GM10266 (cell line): ENCODE data around the gene TRIM69.
"Not testable (repeated sequence)": the region's sequence is repeated elsewhere in the genome, so short reads cannot be mapped to it uniquely, and the experiment has no call there.

Experiments
- DNase-seq: peaks from one replicate; pipeline ENCODE4 v3.0.0; 2012; ENCODE audit errors: extremely low spot score
- TF ChIP-seq, protein P1 (sequence below): IDR thresholded peaks from 2 replicates; pipeline ENCODE4 v1.5.1; 2012; ENCODE audit warnings: mild to moderate bottlenecking, low read depth; ENCODE audit not compliant: control insufficient read depth, insufficient read depth; ENCODE audit errors: missing control alignments

The TRIM69 gene, protein sequence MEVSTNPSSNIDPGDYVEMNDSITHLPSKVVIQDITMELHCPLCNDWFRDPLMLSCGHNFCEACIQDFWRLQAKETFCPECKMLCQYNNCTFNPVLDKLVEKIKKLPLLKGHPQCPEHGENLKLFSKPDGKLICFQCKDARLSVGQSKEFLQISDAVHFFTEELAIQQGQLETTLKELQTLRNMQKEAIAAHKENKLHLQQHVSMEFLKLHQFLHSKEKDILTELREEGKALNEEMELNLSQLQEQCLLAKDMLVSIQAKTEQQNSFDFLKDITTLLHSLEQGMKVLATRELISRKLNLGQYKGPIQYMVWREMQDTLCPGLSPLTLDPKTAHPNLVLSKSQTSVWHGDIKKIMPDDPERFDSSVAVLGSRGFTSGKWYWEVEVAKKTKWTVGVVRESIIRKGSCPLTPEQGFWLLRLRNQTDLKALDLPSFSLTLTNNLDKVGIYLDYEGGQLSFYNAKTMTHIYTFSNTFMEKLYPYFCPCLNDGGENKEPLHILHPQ

GRCh38 chr15:44736181-44736765 lies at the start of gene TRIM69:
TSS of gene TRIM69 (plus strand) at chr15:44736528. CDS start at chr15:44736705, 177 bp downstream.
- TF ChIP-seq, protein P1, sequence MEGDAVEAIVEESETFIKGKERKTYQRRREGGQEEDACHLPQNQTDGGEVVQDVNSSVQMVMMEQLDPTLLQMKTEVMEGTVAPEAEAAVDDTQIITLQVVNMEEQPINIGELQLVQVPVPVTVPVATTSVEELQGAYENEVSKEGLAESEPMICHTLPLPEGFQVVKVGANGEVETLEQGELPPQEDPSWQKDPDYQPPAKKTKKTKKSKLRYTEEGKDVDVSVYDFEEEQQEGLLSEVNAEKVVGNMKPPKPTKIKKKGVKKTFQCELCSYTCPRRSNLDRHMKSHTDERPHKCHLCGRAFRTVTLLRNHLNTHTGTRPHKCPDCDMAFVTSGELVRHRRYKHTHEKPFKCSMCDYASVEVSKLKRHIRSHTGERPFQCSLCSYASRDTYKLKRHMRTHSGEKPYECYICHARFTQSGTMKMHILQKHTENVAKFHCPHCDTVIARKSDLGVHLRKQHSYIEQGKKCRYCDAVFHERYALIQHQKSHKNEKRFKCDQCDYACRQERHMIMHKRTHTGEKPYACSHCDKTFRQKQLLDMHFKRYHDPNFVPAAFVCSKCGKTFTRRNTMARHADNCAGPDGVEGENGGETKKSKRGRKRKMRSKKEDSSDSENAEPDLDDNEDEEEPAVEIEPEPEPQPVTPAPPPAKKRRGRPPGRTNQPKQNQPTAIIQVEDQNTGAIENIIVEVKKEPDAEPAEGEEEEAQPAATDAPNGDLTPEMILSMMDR = no peak

DNA sequence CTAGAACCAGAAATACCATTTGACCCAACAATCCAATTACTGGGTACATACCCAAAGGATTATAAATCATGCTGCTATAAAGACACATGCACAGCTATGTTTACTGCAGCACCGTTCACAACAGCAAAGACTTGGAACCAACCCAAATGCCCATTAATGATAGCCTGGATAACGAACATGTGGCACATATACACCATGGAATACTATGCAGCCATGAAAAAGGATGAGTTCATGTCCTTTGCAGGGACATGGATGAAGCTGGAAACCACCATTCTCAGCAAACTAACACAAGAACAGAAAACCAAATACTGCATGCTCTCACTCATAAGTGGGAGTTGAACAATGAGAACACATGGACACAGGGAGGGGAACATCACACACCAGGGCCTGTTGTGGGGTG lies 47.0 kb upstream of the TRIM69 start:
- not testable (repeated sequence) for DNase-seq

More at GRCh38 chr15:44736181-44736765, at the start of gene TRIM69:
- peak; percentile 11 for DNase-seq

DNA sequence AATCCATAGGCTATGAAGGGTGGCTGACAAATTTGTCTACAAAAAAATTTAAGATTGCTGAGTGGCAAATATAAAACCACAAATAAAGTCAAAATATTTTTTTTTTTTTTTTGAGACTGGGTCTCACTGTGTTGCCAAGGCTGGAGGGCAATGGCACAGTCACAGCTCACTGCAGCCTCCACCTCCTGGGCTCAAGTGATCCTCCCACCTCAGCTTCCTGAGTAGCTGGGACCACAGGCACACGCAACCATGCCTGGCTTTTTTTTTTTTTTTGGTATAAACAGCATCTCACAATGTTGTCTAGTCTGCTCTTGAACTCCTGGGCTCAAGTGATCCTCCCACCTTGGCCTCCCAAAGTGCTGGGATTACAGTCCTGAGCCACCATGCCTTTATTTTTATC lies 46.1 kb upstream of the TRIM69 start:
- DNase-seq = not testable (repeated sequence)

DNA sequence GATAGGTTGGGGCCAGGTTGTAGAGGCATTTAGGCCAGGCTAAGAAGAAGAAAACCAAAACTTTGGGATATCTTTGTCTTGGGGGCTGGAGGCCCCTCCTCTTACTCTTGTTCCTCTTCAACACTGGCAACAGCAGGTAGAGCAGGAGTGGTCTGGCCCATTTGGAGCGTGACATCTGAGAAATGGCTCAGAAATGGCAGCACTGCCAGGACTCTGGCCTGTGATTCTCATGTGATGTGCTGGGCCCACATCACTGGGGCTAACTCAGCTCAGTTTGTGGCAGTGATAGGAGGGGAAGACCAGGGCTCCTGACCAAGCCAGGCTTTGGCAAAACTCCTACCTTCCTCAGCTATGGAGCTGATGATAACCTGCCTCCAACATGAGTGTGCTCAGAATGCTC lies 43.7 kb upstream of the TRIM69 start:
- TF ChIP-seq, protein P1 = no peak
- DNase-seq = no peak

DNA sequence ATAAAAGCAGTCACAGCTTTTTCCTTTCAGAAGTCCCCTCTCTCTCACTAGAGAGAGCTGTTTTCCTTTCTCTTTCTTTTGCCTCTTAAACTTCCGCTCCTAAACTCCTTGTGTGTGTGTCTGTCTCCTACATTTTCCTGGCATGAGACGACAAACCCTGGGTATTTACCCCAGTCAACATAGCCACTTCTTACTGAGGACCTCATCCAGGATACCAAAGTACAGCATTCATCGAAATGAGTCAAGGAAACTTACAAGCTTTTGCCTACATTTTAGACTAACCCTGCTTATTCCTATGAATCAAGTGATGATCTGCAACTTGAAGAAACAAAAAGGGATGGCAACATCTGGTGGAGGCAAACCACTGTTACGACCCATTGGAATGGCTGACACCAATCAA lies 41.9 kb upstream of the TRIM69 start:
- DNase-seq = no peak
- TF ChIP-seq, protein P1 = no peak

DNA sequence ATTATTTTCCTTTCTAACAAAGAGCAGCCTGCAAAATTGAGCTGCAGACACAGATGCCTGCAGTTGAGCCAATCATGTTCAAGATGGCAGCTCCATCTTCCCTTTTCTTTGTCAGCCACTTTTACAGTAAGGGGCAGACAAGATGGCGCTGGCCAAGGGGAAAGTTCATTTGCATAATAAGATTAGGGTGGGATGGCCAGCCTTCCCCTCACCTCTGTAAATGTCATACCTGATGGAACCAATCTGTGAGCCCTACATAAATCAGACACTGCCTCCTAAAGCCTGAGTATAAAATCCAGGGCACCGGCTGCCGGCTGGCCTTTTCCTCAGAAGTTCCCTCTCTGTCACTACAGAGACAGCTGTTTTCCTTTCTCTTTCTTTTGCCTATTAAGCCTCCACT lies 41.0 kb upstream of the TRIM69 start:
- DNase-seq = no peak
- TF ChIP-seq, protein P1 = no peak

DNA sequence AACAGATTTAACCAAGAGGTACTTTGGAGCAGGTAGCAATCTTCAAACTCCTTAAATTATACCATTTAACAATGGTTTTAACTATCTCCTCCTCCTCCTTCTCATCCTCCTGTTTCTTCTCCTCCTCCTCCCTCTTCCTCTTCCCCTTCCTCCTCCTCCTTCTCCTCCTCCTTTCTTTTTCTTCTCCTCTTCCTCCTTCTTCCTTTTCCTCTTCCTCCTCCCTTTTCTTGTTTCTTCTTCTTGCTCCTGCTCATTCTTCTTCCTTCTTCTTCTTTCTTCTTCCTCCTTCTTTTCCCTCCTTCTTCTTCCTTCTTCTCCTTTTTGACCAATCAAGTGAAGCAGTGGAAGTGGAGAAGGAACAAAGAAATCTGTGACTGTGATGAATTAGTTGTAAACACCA lies 39.3 kb upstream of the TRIM69 start:
- DNase-seq = no peak
- TF ChIP-seq, protein P1 = no peak

DNA sequence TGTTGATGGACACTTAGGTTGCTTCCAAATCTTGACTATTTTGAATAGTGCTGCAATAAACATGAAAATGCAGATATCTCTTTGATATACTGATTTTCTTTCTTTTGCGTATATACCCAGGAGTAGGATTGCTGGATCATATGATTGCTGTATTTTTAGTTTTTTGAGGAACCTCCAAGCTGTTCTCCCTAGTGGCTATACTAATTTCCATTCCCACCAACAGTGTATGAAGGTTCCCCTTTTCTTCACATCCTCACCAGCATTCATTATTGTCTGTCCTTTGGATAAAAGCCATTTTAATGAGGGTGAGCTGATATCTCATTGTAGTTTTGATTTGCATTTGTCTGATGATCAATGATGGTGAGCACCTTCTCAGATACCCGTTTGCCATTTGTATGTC lies 37.7 kb upstream of the TRIM69 start:
- TF ChIP-seq, protein P1 = no peak
- DNase-seq = no peak

- DNase-seq = not testable (repeated sequence)
Measured at GRCh38 chr15:44700676-44701075, 35.7 kb upstream of the TRIM69 start.
